HG03097 (cell line): ENCODE results near the gene EHBP1.
"Not testable (repeated sequence)": the region's sequence is repeated elsewhere in the genome, so short reads cannot be mapped to it uniquely, and the experiment has no call there.

Experiments used
- ATAC-seq: cut with Tn5 transposase; IDR thresholded peaks from one replicate; pipeline ENCODE4 v1.9.1; 2021; ENCODE audit not compliant: unreplicated experiment, low FRiP score

EHBP1 gene

GRCh38 chr2:63000801-63001200 is 295.3 kb downstream of the EHBP1 start:
- no peak for ATAC-seq

- no peak for ATAC-seq
These were observed 296.1 kb downstream of the EHBP1 start for GRCh38 chr2:63001576-63001975.

GRCh38 chr2:63003351-63003750 is 297.8 kb downstream of the EHBP1 start:
- ATAC-seq, result no peak

- ATAC-seq, result no peak
These were observed 302.4 kb downstream of the EHBP1 start for GRCh38 chr2:63007813-63008458.

- no peak for ATAC-seq
These were observed 303.3 kb downstream of the EHBP1 start for GRCh38 chr2:63008838-63009237.

GRCh38 chr2:63009490-63009889 is 304.0 kb downstream of the EHBP1 start:
- ATAC-seq, result no peak

GRCh38 chr2:63012541-63012940 is 307.0 kb downstream of the EHBP1 start:
- no peak for ATAC-seq

GRCh38 chr2:63013438-63013837 is 307.9 kb downstream of the EHBP1 start:
- no peak for ATAC-seq

GRCh38 chr2:63015389-63015788 is 309.9 kb downstream of the EHBP1 start:
- no peak for ATAC-seq

GRCh38 chr2:63018439-63018838 is 312.9 kb downstream of the EHBP1 start:
- ATAC-seq, result no peak

- not testable (repeated sequence) for ATAC-seq
These were observed 314.2 kb downstream of the EHBP1 start for GRCh38 chr2:63019686-63020085.

GRCh38 chr2:63023444-63023843 is 317.9 kb downstream of the EHBP1 start:
- no peak for ATAC-seq

GRCh38 chr2:63027220-63027619 is 321.7 kb downstream of the EHBP1 start:
- ATAC-seq, result no peak

- no peak for ATAC-seq
These were observed 323.5 kb downstream of the EHBP1 start for GRCh38 chr2:63029058-63029457.

GRCh38 chr2:63034526-63034925 is 329.0 kb downstream of the EHBP1 start:
- ATAC-seq, result no peak

- no peak for ATAC-seq
These were observed 329.7 kb downstream of the EHBP1 start for GRCh38 chr2:63035169-63035568.

- ATAC-seq, result no peak
These were observed 330.1 kb downstream of the EHBP1 start for GRCh38 chr2:63035660-63036059.

- ATAC-seq, result no peak
These were observed 332.5 kb downstream of the EHBP1 start for GRCh38 chr2:63038034-63038433.

GRCh38 chr2:63040586-63040985 is 335.1 kb downstream of the EHBP1 start:
- no peak for ATAC-seq

- ATAC-seq, result no peak
These were observed 336.1 kb downstream of the EHBP1 start for GRCh38 chr2:63041592-63041991.

GRCh38 chr2:63044362-63045327 is 339.1 kb downstream of the EHBP1 start:
- ATAC-seq, result no peak

GRCh38 chr2:63046552-63046951 is 341.0 kb downstream of the EHBP1 start:
- ATAC-seq, result no peak
